Stimulated activated CD4-positive, alpha-beta T cell treated with anti-CD3 and anti-CD28 coated beads, TNF-alpha, amount 100 ng/mL, for 24 hours (primary cell): Measurements from ENCODE around the gene CHRM4.
A peak's percentile ranks its signal among the peaks of the same experiment; 100 is the strongest.

ENCODE experiments used
- DNase-seq, 3 experiments: peaks; one replicate each; pipeline ENCODE4 v3.0.0-alpha.2; 2020; ENCODE audit warnings: low read depth in 3 of 3

Gene CHRM4

GRCh38 chr11:46402957-46403902 lies 11.7 kb upstream of the CHRM4 start:
- DNase-seq, result no peak

GRCh38 chr11:46397526-46397925 lies 6.0 kb upstream of the CHRM4 start:
- no peak for DNase-seq

DNA sequence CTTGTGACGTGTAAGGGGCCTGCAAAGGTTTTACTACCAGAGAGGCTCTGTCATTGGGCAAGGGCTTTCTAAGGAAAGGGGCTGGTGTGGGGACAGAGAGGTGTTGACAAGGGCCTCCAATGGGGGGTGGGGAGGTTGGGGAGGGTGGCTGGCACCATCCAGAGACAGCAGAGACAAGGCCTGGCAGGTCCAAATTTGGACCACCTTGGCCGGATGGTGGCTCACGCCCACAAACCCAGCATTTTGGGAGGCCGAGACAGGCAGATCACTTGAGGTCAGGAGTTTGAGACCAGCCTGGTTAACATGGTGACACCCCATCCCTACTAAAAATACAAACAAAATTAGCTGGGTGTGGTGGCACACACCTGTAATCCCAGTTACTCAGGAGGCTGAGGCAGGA lies 2.2 kb upstream of the CHRM4 start:
- DNase-seq, result no peak

DNA sequence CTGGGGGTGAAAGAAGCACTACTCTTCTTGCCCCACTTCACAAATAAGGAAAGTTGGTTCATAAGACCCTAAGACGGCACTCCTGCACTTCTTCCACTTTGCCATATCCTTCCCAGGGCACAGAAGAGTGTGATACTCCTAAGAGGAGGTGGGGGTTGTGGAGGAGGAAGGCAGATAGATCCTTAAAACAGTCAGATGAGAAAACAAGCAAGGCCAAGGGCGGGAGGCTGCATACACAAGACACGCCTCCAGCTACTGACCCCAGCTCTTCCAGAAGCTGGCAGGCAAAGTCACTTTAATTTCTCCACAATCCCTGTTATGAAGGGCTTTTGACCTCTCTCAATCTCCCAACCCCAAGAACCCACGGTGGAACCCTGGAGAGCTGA lies 1.6 kb upstream of the CHRM4 start:
- DNase-seq, result no peak

- peak; percentile 46 to 70 (median 59) for DNase-seq
These were observed 1.1 kb upstream of the CHRM4 start for GRCh38 chr11:46392421-46393230.

GRCh38 chr11:46391186-46391577 lies 394 bp downstream of the CHRM4 start:
- no peak for DNase-seq

DNA sequence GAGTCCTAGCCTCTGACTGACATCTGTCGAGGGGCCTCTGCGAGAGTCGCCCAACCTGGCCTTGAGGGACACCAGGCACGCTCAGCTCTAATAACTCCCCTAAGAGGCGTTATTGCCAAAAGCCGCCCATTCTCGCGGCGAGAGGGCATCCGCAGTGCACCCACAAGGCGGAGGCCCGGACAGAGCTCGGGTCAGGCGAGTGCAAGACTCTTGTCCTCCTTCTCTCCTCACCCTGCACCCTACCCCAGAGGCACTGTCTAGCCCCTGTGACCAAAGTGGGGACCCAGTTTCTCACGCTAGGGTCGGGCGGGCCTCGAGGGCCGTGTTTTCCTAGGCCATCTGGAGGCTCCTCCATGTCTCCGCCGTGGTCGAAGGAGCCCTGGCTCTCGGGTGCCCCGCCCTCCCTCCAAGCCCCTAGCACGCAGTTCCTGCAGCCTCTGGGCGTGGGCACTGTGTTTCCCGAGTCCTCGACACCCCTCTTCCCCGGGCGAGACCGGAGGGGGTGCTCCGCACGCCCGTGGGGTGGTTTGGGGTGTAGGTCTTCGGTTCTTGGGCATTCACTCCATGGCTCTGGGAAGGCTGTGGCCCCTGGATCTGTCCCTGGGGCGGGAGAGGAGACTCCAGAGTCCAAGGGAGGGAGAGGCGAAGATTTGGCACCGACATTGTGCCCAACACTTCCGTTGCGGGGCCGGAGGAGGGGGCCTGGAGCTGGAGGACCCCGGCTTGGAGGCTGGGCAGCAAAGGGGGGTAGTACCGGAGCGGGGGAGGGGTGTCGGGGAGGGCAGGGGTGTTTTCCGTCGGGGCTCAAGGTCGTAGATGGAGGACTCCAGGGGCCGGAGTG lies 1.0 kb downstream of the CHRM4 start:
- no peak for DNase-seq

DNA sequence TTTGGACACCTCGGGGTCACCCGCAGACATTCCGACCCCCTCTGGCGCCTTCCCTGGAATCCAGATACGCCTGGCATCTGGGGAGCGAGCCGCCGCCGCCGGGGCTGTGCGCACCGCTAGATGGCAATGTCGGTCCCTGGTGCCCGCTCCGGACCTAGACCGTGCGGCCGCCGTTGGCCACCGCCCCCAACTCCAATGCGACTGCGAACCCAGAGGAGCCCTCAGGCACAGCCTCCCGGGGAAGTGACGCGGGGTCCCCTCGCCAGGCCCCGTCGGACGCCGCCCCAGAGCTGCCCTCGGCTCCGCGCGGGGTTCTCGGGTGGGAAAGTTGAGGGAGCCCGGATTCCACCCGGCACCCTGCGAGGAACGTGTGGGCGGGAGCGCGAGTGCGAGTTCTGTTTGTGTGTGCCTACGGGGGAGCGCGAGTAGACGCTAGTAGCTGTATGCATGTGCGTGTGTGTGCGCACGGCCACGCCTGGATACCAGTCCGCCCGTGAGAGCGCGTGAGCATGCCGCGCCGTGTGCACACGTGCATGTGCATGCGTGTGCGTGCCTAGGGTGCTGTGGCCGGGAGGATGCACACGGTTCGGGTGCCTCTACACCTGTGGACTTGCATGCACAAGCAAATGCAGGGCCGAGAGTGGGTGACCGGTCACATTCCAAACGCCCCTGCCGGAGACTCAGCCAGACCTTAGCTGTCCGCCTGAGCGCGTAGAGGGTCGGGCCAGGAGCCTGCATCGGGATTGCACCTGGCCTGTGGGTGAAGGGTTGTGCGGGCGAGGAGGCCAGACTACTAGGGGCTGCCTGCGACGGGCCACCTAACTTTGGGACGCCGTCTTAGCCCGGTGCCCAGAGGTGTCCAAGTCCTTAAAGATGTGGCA lies 1.9 kb downstream of the CHRM4 start:
- peak in 2 of 3 experiments; percentile 17 to 65 for DNase-seq

GRCh38 chr11:46388619-46389449 lies 2.7 kb downstream of the CHRM4 start:
- DNase-seq, result no peak

DNA sequence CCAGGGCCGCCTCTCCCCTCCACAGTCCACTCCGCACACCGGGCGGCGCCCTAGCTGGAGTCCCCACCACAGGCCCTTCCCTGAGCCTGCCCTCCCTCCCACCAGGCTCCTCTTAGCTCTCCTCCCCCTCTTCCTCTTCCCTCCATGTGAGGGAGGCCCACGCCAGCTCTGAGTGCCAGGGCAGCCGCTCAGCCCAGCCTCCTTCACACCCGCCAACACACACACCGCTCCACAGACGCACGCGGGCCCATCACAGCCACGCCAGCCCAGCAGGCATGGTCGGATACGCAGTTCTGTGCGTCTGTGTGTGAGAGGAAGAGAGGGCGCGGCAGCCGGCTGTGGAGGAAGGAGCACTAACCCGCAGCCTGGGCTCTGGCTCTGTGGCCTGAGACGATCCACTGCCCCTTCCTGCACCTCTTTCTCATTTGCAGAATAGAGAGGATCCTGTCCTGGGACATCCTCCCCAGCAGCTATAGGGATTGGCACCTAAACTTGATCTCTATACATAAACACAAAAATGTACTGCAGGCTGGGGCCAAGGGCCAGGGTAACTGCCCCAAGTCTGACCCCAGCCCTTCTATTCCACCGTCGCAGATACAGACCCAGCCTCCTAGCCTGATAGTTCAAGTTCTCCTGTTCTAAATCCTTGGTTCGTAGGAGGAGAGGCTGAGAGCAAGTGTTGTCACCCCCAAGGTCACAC lies 3.5 kb downstream of the CHRM4 start:
- no peak for DNase-seq

DNA sequence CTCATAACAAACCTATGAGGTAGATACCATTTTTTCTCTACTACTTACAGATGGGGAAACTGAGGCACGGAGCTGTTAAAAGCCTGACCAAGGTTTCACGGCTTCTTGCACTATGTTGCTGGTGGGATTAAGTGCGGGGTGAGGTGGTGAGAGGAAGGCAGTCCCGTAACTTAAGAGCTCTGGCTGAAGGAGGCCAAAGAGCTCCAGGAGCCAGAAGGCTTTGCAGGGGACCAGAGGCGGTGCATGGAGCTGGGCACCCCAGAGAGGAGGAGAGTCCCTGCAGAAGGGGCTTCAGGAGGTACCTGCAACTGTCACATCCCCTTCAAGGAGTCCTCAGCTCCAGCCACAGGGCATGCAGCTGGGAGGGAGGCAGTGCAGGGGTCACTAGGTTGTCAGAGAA lies 4.1 kb downstream of the CHRM4 start:
- no peak for DNase-seq

- DNase-seq, result no peak
These were observed 4.9 kb downstream of the CHRM4 start for GRCh38 chr11:46386674-46387073.

DNA sequence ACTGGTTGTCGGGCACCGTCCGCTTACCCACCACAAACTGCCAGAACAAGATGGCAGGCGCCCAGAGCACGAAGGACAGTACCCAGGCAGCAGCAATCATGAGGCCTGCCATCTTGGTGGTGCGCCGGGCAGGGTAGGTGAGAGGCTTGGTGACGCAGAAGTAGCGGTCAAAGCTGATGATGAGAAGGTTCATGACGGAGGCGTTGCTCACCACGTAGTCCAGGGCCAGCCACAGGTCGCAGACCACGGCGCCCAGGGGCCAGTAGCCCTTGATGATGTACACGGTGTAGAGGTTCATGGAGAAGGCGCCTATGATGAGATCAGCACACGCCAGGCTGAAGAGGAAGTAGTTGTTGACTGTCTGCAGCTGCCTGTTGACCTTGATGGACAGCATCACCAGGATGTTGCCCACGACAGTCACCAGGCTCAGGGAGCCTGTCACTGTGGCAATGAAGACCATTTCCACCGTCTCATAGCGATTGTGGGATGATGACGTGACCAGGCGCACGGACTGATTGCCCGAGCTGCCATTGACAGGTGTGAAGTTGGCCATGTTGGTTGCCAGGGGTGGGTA lies 5.5 kb downstream of the CHRM4 start:
- DNase-seq, result no peak

DNA sequence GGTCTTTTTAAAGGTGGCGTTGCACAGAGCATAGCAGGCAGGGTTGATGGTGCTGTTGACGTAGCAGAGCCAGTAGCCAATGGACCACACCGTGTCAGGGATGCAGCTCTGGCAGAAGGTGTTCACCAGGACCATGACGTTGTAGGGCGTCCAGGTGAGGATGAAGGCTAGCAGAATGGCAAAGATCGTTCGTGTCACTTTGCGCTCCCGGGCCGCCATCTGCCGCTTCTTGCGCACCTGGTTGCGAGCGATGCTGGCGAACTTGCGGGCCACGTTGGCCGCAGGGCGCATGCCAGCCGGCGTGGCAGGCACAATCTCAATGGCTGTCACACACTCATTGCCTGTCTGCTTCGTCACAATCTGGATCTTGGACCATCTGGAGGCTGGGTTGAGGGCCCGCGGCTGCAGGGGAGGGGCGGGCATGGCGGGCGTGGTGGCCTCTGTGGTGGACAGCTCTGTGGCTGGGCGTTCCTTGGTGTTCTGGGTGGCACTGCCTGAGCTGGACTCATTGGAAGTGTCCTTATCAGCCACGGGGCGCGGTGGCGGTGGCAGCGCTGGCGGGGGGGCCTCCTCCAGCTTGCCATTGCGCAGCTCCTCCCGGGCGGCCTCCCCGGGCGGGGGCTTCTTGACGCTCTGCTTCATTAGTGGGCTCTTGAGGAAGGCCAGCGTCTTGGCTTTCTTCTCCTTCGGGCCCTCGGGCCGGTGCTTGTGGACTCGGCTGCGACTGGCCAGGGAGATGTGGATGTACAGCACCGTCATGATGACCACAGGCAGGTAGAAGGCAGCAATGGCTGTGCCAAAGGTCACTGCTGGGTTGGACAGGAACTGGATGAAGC lies 6.2 kb downstream of the CHRM4 start:
- no peak for DNase-seq

GRCh38 chr11:46383974-46384701 lies 7.4 kb downstream of the CHRM4 start:
- no peak for DNase-seq

DNA sequence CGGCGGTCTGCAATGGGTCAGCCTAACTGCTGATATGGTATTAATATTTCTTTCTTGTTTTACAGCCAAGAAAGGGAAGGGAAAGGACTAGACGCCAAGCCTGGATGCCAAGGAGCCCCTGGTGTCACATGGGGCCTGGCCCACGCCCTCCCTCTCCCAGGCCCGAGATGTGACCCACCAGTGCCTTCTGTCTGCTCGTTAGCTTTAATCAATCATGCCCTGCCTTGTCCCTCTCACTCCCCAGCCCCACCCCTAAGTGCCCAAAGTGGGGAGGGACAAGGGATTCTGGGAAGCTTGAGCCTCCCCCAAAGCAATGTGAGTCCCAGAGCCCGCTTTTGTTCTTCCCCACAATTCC lies 8.2 kb downstream of the CHRM4 start:
- DNase-seq, result no peak

DNA sequence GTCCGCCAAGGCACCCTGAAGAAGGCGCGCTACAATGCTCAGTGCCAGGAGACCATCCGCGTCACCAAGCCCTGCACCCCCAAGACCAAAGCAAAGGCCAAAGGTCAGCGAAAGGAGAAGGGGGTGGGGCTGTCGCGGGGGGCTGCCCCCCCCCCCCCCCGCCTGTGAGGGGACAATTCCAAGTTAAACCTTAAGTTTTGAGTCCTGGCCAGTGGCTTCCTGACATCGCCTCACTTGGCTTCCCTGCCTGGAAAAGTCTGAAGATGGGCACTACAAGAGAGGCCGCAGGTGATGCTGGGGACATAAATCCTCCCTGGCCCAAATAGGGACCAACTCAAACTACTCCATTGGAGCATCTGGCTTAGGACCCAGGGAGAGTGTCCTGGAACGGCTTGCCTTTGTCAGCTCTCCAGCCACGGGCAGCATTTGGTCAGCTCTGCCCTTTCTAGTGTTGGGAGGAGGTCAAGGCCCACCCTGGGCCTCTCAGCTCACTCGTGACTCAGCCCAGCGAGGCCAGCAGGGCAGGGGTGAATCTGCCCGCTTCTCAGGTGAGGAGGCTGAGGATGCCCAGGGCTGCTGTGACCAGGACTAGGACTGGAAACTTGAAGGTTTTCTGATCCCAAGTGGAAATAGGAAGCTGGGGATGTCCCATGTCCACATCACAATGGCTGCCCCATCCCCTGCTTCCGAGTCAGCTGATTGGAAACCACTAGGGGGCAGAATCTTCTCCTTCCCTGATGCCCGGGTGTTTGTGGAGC lies 8.8 kb downstream of the CHRM4 start:
- no peak for DNase-seq
